Measurements from ENCODE around the gene CLPTM1.
"Not testable (repeated sequence)": the region's sequence is repeated elsewhere in the genome, so short reads cannot be mapped to it uniquely, and the experiment has no call there.

- TF ChIP-seq CTCF (IDR thresholded peaks at IDR 0.05): not testable (repeated sequence)
- peak; percentile 42 to 61 for TF ChIP-seq POLR2A (IDR thresholded peaks at IDR 0.05)
These were observed 40.6 kb upstream of the CLPTM1 start, which contains the start of gene APOC1 for GRCh38 chr19:44914433-44915206.

All from adrenal gland (tissue), 5 donors.